HG03025 (cell line): ENCODE results near the gene CPE.

Experiments
- ATAC-seq: cut with Tn5 transposase; IDR thresholded peaks from one replicate; pipeline ENCODE4 v1.9.1; 2021; ENCODE audit warnings: mild to moderate bottlenecking, moderate library complexity; ENCODE audit not compliant: unreplicated experiment, low FRiP score

CPE gene

GRCh38 chr4:165542476-165542875, 163.7 kb downstream of the CPE start:
- no peak for ATAC-seq
